ENCODE results near the gene CCR5AS.
A peak's percentile ranks its signal among the peaks of the same experiment; 100 is the strongest.

The CCR5AS gene

DNA sequence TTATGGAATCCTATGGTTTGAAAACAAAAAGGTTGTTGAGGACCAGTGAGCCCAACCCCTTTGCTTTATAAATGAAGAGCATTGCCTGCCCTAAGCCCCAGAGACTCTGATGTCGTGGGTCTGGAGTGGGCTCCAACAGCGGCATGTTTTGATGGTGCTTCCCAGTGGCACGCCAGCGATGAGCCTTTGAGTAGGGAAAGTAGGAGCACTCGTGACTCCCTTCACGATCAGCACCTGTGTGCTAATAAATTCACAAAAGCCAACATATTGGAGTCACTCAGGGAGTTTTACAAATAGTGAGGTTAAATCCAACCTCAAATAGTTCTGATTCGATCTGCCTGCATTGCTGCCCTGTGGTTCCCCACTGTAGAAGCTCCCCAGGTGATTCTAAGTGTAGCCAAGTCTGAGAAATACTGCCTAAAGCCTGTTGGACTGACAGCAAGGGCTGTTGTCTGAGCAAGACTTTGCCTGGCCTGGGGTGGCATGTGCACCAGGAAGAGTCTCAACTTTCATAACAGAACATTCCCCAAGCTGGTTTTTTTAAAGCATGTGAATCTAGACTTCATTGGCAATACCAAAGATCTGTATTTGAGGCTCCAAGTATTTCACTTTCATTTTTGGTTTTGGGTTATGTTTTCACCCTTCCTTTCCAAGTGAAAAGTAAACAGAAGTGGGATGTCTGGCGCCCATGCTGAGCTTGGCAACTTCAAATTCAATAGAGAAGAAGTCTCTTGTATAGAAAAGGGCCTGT, 26.2 kb downstream of the CCR5AS start:
- peak overlapping the region; percentile 27 for H3K4me3 Mint-ChIP-seq
- DNase-seq (ENCODE audit: low spot score) = no peak
- H3K9me3 Mint-ChIP-seq = no peaks in the 10 kb centered on the region
- peaks cover 5% of the 10 kb centered on the region for H3K27me3 Mint-ChIP-seq (ENCODE audit: insufficient read depth)
- peaks cover 9% of the 10 kb centered on the region for H3K36me3 Mint-ChIP-seq (ENCODE audit: low read depth)
- peaks cover 50% of the 10 kb centered on the region for H3K4me1 Mint-ChIP-seq (ENCODE audit: low read depth)
- intact Hi-C loops (cut with micrococcal nuclease) = no loop called here
- H3K27ac Mint-ChIP-seq = peak overlapping the region; percentile 58

DNA sequence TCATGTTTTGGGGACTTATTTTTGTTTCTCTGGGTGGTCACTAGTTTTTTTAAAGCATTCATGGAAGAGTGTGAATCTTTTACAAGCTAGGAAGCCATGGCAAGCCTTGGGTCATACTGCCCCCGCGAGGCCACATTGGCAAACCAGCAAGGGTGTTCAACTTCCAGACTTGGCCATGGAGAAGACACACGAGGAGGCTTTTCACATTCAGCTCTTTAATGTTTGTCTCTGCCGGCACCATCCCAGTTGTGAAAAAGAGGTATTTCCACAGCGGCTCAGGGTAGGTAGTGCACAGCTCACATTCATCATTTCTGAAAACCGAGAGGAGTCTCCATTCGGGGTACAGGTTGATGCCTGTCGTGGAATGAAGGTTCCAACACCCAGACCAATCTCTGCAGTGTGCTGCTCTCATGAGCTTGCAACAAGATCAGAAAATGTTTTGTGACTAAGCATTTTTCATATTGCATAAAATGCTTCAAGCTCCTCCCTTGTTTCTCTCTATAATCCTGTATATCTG, 28.4 kb downstream of the CCR5AS start:
- Mint-ChIP-seq H3K27me3 (ENCODE audit: insufficient read depth) (peaks cover 8% of the 10 kb centered on the region), H3K9me3 (no peaks in the 10 kb centered on the region), H3K4me1 (ENCODE audit: low read depth) (peaks cover 56% of the 10 kb centered on the region), H3K36me3 (ENCODE audit: low read depth) (peaks cover 16% of the 10 kb centered on the region), H3K27ac (no peak overlapping the region), H3K4me3 (no peak overlapping the region)
- intact Hi-C loops (cut with micrococcal nuclease) = loop anchor here (1.0 to 2.0 kb wide), 3 partner anchors 299 to 618 kb away; no protein-coding TSS in a partner anchor
- peak; percentile 55 for DNase-seq (ENCODE audit: low spot score)

DNA sequence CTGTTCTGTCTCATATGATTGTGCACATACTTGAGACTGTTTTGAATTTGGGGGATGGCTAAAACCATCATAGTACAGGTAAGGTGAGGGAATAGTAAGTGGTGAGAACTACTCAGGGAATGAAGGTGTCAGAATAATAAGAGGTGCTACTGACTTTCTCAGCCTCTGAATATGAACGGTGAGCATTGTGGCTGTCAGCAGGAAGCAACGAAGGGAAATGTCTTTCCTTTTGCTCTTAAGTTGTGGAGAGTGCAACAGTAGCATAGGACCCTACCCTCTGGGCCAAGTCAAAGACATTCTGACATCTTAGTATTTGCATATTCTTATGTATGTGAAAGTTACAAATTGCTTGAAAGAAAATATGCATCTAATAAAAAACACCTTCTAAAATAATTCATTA, 31.1 kb downstream of the CCR5AS start:
- H3K27me3 Mint-ChIP-seq (ENCODE audit: insufficient read depth) = peaks cover 6% of the 10 kb centered on the region
- H3K36me3 Mint-ChIP-seq (ENCODE audit: low read depth) = peaks cover 22% of the 10 kb centered on the region
- intact Hi-C loops (cut with micrococcal nuclease) = loop anchor here (1.0 to 2.0 kb wide), 2 partner anchors 65 to 77 kb away; no protein-coding TSS in a partner anchor
- no peak for DNase-seq (ENCODE audit: low spot score)
- H3K27ac Mint-ChIP-seq = peak overlapping the region; percentile 50
- no peaks in the 10 kb centered on the region for H3K9me3 Mint-ChIP-seq
- peak overlapping the region; percentile 25 for H3K4me3 Mint-ChIP-seq
- H3K4me1 Mint-ChIP-seq (ENCODE audit: low read depth) = peaks cover 69% of the 10 kb centered on the region

DNA sequence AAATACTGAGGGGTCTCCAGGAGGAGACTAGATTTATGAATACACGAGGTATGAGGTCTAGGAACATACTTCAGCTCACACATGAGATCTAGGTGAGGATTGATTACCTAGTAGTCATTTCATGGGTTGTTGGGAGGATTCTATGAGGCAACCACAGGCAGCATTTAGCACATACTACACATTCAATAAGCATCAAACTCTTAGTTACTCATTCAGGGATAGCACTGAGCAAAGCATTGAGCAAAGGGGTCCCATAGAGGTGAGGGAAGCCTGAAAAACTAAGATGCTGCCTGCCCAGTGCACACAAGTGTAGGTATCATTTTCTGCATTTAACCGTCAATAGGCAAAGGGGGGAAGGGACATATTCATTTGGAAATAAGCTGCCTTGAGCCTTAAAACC, 31.6 kb downstream of the CCR5AS start:
- Mint-ChIP-seq H3K27me3 (ENCODE audit: insufficient read depth) (peaks cover 6% of the 10 kb centered on the region), H3K4me1 (ENCODE audit: low read depth) (peaks cover 69% of the 10 kb centered on the region), H3K4me3 (peak overlapping the region; percentile 17), H3K27ac (peak overlapping the region; percentile 42), H3K9me3 (no peaks in the 10 kb centered on the region), H3K36me3 (ENCODE audit: low read depth) (peaks cover 20% of the 10 kb centered on the region)
- intact Hi-C loops (cut with micrococcal nuclease) = loop anchor here (1.0 to 2.0 kb wide), 2 partner anchors 66 to 76 kb away; no protein-coding TSS in a partner anchor
- DNase-seq (ENCODE audit: low spot score) = no peak

DNA sequence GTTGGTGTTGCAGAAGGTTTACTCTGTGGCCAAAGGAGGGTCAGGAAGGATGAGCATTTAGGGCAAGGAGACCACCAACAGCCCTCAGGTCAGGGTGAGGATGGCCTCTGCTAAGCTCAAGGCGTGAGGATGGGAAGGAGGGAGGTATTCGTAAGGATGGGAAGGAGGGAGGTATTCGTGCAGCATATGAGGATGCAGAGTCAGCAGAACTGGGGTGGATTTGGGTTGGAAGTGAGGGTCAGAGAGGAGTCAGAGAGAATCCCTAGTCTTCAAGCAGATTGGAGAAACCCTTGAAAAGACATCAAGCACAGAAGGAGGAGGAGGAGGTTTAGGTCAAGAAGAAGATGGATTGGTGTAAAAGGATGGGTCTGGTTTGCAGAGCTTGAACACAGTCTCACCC, 32.1 kb downstream of the CCR5AS start:
- H3K36me3 Mint-ChIP-seq (ENCODE audit: low read depth) = peaks cover 20% of the 10 kb centered on the region
- H3K9me3 Mint-ChIP-seq = no peaks in the 10 kb centered on the region
- intact Hi-C loops (cut with micrococcal nuclease) = loop anchor here (1.0 to 5.0 kb wide), 3 partner anchors 66 to 147 kb away; no protein-coding TSS in a partner anchor
- H3K4me3 Mint-ChIP-seq = peak overlapping the region; percentile 17
- peaks cover 6% of the 10 kb centered on the region for H3K27me3 Mint-ChIP-seq (ENCODE audit: insufficient read depth)
- H3K27ac Mint-ChIP-seq = peak overlapping the region; percentile 42
- no peak for DNase-seq (ENCODE audit: low spot score)
- H3K4me1 Mint-ChIP-seq (ENCODE audit: low read depth) = peaks cover 70% of the 10 kb centered on the region

DNA sequence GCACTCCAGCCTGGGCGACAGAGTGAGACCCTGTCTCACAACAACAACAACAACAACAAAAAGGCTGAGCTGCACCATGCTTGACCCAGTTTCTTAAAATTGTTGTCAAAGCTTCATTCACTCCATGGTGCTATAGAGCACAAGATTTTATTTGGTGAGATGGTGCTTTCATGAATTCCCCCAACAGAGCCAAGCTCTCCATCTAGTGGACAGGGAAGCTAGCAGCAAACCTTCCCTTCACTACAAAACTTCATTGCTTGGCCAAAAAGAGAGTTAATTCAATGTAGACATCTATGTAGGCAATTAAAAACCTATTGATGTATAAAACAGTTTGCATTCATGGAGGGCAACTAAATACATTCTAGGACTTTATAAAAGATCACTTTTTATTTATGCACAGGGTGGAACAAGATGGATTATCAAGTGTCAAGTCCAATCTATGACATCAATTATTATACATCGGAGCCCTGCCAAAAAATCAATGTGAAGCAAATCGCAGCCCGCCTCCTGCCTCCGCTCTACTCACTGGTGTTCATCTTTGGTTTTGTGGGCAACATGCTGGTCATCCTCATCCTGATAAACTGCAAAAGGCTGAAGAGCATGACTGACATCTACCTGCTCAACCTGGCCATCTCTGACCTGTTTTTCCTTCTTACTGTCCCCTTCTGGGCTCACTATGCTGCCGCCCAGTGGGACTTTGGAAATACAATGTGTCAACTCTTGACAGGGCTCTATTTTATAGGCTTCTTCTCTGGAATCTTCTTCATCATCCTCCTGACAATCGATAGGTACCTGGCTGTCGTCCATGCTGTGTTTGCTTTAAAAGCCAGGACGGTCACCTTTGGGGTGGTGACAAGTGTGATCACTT, 34.1 kb downstream of the CCR5AS start:
- Mint-ChIP-seq H3K9me3 (no peaks in the 10 kb centered on the region), H3K27me3 (ENCODE audit: insufficient read depth) (peaks cover 6% of the 10 kb centered on the region), H3K4me3 (peak overlapping the region; percentile 58), H3K4me1 (ENCODE audit: low read depth) (peaks cover 84% of the 10 kb centered on the region), H3K36me3 (ENCODE audit: low read depth) (peaks cover 18% of the 10 kb centered on the region), H3K27ac (peak overlapping the region; percentile 22)
- DNase-seq (ENCODE audit: low spot score) = peak; percentile 31
- intact Hi-C loops (cut with micrococcal nuclease) = loop anchor here (1.0 to 5.0 kb wide), 5 partner anchors 96 to 433 kb away; no protein-coding TSS in a partner anchor

DNA sequence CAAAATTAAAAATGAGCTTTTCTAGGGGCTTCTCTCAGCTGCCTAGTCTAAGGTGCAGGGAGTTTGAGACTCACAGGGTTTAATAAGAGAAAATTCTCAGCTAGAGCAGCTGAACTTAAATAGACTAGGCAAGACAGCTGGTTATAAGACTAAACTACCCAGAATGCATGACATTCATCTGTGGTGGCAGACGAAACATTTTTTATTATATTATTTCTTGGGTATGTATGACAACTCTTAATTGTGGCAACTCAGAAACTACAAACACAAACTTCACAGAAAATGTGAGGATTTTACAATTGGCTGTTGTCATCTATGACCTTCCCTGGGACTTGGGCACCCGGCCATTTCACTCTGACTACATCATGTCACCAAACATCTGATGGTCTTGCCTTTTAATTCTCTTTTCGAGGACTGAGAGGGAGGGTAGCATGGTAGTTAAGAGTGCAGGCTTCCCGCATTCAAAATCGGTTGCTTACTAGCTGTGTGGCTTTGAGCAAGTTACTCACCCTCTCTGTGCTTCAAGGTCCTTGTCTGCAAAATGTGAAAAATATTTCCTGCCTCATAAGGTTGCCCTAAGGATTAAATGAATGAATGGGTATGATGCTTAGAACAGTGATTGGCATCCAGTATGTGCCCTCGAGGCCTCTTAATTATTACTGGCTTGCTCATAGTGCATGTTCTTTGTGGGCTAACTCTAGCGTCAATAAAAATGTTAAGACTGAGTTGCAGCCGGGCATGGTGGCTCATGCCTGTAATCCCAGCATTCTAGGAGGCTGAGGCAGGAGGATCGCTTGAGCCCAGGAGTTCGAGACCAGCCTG, 35.1 kb downstream of the CCR5AS start:
- Mint-ChIP-seq H3K27me3 (ENCODE audit: insufficient read depth) (peaks cover 4% of the 10 kb centered on the region), H3K9me3 (no peaks in the 10 kb centered on the region), H3K4me1 (ENCODE audit: low read depth) (peaks cover 88% of the 10 kb centered on the region), H3K27ac (peak overlapping the region; percentile 93), H3K4me3 (peak overlapping the region; percentile 72), H3K36me3 (ENCODE audit: low read depth) (peaks cover 14% of the 10 kb centered on the region)
- intact Hi-C loops (cut with micrococcal nuclease) = loop anchor here (1.0 to 5.0 kb wide), 6 partner anchors 95 to 432 kb away; no protein-coding TSS in a partner anchor
- DNase-seq (ENCODE audit: low spot score) = no peak

DNA sequence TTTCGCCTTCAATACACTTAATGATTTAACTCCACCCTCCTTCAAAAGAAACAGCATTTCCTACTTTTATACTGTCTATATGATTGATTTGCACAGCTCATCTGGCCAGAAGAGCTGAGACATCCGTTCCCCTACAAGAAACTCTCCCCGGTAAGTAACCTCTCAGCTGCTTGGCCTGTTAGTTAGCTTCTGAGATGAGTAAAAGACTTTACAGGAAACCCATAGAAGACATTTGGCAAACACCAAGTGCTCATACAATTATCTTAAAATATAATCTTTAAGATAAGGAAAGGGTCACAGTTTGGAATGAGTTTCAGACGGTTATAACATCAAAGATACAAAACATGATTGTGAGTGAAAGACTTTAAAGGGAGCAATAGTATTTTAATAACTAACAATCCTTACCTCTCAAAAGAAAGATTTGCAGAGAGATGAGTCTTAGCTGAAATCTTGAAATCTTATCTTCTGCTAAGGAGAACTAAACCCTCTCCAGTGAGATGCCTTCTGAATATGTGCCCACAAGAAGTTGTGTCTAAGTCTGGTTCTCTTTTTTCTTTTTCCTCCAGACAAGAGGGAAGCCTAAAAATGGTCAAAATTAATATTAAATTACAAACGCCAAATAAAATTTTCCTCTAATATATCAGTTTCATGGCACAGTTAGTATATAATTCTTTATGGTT, 35.9 kb downstream of the CCR5AS start, which contains the start of gene CCR5:
Gene CCR5 (plus strand): TSS at position 108 of the 680 bp plus-strand sequence. CDS start 1,957 bp downstream, outside the sequence.
- Mint-ChIP-seq H3K36me3 (ENCODE audit: low read depth) (peaks cover 16% of the 10 kb centered on the region), H3K4me3 (peak within 1 kb of the TSS; percentile 72), H3K27ac (peak within 1 kb of the TSS; percentile 93), H3K27me3 (ENCODE audit: insufficient read depth) (peaks cover 3% of the 10 kb centered on the region), H3K9me3 (no peaks in the 10 kb centered on the region), H3K4me1 (ENCODE audit: low read depth) (peaks cover 92% of the 10 kb centered on the region)
- peak; percentile 40 for DNase-seq (ENCODE audit: low spot score)
- intact Hi-C loops (cut with micrococcal nuclease) = loop anchor here (1.0 to 5.0 kb wide), 8 partner anchors 36 to 510 kb away; partner anchors contain the start of gene CXCR6

DNA sequence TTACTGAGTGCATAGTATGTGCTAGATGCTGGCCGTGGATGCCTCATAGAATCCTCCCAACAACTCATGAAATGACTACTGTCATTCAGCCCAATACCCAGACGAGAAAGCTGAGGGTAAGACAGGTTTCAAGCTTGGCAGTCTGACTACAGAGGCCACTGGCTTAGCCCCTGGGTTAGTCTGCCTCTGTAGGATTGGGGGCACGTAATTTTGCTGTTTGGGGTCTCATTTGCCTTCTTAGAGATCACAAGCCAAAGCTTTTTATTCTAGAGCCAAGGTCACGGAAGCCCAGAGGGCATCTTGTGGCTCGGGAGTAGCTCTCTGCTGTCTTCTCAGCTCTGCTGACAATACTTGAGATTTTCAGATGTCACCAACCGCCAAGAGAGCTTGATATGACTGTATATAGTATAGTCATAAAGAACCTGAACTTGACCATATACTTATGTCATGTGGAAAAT, 37.2 kb downstream of the CCR5AS start:
- Mint-ChIP-seq H3K4me1 (ENCODE audit: low read depth) (peaks cover 92% of the 10 kb centered on the region), H3K9me3 (peaks cover 3% of the 10 kb centered on the region), H3K27me3 (ENCODE audit: insufficient read depth) (peaks cover 1% of the 10 kb centered on the region), H3K27ac (peak overlapping the region; percentile 93), H3K4me3 (peak overlapping the region; percentile 54), H3K36me3 (ENCODE audit: low read depth) (peaks cover 22% of the 10 kb centered on the region)
- intact Hi-C loops (cut with micrococcal nuclease) = loop anchor here (1.0 to 5.0 kb wide), 13 partner anchors 9 to 508 kb away; partner anchors contain the start of genes CCR1, CCR2 and CXCR6
- DNase-seq (ENCODE audit: low spot score) = peak; percentile 47

DNA sequence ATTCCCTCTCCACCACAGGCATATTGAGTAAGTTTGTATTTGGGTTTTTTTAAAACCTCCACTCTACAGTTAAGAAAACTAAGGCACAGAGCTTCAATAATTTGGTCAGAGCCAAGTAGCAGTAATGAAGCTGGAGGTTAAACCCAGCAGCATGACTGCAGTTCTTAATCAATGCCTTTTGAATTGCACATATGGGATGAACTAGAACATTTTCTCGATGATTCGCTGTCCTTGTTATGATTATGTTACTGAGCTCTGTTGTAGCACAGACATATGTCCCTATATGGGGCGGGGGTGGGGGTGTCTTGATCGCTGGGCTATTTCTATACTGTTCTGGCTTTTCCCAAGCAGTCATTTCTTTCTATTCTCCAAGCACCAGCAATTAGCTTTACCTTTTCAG, 37.7 kb downstream of the CCR5AS start:
- intact Hi-C loops (cut with micrococcal nuclease) = loop anchor here (1.0 kb wide), 5 partner anchors 9 to 271 kb away; partner anchors contain the start of genes CCR1 and CCR2
- Mint-ChIP-seq H3K9me3 (peaks cover 5% of the 10 kb centered on the region), H3K4me3 (peak overlapping the region; percentile 54), H3K36me3 (ENCODE audit: low read depth) (peaks cover 19% of the 10 kb centered on the region), H3K27me3 (ENCODE audit: insufficient read depth) (no peaks in the 10 kb centered on the region), H3K4me1 (ENCODE audit: low read depth) (peaks cover 89% of the 10 kb centered on the region), H3K27ac (peak overlapping the region; percentile 93)
- DNase-seq (ENCODE audit: low spot score) = no peak

DNA sequence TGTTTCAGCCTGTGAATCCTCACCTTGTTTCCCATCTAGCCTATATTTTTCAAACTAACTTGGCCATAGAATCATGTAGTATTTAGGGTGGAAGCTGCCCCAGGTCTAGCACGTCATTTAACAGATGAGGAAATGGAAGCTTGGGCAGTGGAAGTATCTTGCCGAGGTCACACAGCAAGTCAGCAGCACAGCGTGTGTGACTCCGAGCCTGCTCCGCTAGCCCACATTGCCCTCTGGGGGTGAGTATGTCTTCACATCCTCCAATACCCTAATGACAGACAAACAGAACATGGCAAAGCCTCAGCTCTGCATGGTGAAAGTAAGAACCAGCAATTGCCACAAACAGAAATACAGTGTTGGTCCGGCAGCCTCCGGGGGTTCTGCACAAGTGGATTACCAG, 38.3 kb downstream of the CCR5AS start:
- no peak overlapping the region for H3K4me3 Mint-ChIP-seq
- peaks cover 5% of the 10 kb centered on the region for H3K9me3 Mint-ChIP-seq
- H3K4me1 Mint-ChIP-seq (ENCODE audit: low read depth) = peaks cover 85% of the 10 kb centered on the region
- DNase-seq (ENCODE audit: low spot score) = peak; percentile 28
- H3K36me3 Mint-ChIP-seq (ENCODE audit: low read depth) = peaks cover 18% of the 10 kb centered on the region
- intact Hi-C loops (cut with micrococcal nuclease) = no loop called here
- H3K27ac Mint-ChIP-seq = peak overlapping the region; percentile 62
- peaks cover 3% of the 10 kb centered on the region for H3K27me3 Mint-ChIP-seq (ENCODE audit: insufficient read depth)
